HG03159 (cell line): Measurements from ENCODE around the gene CRAMP1.

Experiments
- ATAC-seq: cut with Tn5 transposase; IDR thresholded peaks from one replicate; pipeline ENCODE4 v1.9.1; 2021; ENCODE audit warnings: mild to moderate bottlenecking, moderate library complexity; ENCODE audit not compliant: unreplicated experiment

CRAMP1 gene

DNA sequence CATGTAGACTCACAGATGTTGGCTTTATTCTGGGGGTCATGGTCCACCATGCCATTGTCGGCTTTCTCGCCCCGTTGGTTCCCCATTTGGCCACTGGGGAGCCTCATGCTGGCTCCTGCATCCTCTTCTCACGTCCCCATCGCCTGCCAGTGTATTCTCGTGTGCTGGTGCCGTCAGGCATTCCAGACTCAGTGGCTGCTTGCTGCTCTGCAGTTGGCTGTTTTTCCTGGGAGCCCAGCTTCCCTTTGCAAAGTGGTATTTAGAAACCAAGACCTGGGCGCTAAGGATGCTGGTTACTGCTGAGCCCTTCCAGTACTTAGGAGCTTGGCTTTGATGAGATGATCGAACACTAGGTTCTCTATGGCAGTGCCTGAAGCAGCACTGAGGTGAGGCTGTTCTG lies 19.1 kb downstream of the CRAMP1 start:
- ATAC-seq: no peak

DNA sequence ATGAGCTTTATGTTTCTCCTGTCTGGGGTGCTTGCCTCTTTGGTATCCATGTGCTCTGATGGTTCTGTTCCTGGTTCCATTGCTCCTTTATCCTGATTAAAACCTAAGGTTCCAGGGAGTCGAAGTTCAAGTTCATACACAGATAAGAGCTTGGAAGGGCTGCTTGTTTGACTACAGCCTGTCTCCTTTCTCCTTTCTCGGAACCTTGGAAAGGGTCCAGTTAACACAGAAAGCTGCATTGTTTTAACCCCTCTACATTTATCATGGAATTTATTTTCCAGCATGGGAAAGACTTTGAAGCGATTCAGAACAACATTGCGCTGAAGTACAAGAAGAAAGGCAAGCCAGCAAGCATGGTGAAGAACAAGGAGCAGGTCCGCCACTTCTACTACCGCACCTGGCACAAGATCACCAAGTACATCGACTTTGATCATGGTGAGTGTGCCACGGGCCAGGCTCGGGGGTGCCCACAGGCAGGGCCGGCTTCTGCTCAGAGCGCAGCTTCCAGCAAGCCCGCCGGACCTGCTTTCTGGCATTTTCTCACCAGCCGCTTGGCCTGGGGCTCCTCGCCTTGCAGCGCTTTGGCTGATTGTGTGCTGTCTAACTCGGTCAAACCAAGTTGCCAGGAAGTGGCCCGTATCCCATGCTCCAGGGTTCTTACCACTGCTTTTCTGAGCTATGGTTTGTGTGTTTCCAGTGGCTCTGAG lies 19.9 kb downstream of the CRAMP1 start:
- no peak for ATAC-seq

DNA sequence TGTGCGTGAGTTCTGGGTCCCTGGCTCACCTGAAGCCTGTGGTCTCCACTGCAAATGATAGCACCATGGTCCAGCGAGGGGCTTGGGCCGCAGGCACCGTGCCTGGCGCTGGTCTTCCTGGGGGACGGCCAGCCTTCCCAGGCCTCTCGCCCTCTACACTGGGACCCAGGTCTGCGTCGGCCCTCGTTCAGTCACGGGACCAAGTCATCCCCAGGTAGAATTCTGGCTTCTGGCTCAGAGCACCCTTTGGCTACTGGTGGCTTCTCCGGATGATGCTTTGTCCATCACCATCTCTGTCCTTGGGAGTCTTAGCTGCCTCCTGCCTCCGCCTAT lies 20.4 kb downstream of the CRAMP1 start:
- ATAC-seq: no peak

DNA sequence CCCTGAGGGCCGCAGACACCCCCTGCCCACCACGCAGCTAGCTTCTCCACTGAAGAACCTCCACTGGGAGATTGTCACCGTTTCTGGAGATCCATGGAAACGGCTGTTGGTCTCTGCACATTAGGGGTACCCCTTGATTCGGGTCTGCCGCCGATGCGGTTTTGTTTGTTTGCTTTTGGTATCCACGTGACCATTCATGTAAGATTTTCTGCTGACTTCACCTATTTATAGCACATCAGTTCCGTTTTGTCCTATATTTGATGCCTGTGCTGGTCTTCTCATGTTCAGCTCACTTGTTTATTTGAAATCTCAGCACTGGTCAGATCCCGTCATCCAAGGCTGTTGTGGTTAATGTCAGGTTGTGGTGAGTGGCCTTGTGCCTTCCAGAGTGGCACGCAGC lies 21.1 kb downstream of the CRAMP1 start:
- ATAC-seq: no peak

DNA sequence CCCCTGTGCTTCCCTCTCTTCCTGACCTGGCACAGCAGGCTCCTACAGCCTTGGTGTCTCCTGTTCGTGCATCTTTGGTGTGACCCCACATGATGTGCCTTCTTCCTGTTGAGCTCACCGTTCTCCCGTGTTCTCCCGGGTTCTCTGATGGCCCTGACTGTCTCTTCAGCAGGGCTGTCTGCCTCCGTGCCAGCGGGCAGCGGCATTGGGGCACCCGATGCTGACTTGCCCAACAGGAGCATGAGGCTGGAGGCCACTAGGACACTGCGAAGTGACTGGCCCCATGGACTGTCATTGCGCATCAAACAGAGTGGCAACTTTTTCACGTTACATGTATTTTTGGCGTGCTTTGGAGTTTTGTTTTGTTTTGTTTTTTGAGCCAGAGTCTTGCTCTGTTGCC lies 22.4 kb downstream of the CRAMP1 start:
- no peak for ATAC-seq

DNA sequence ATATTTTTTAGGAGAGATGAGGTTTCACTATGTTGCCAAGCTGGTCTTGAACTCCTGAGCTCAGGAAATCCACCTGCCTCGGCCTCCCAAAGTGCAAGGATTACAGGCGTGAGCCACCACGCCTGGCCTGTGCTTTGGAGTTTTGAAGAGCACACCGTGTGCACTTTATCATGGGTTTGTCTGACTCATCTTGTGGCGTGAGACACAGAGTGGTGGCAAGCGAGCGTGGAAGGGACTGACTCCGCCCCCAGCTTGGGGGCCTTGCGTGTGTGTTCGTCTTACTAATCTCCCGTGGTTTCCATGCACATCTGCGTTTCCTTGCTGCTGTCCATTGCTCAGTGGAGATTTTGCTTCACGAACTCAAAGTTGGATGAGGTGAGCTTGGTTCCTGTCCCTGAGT lies 22.9 kb downstream of the CRAMP1 start:
- ATAC-seq: no peak

DNA sequence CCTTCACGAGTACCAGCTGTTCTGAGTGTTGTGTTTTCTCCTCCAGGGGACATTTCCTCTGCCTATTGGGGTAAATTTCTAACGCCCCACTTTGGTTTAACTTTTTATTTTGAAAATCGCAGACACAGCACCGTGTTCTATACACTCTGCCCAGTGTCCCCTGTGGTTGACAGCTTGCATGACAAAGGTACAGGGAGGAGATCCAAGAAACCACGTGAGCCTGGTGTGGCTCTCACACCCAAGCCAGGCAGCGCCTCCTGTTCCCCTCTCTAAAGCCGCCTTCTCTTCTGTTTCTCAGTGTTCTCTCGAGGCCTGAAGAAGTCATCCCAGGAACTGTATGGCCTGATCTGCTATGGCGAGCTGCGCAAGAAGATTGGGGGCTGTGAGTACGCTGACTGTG lies 25.4 kb downstream of the CRAMP1 start:
- ATAC-seq: no peak

DNA sequence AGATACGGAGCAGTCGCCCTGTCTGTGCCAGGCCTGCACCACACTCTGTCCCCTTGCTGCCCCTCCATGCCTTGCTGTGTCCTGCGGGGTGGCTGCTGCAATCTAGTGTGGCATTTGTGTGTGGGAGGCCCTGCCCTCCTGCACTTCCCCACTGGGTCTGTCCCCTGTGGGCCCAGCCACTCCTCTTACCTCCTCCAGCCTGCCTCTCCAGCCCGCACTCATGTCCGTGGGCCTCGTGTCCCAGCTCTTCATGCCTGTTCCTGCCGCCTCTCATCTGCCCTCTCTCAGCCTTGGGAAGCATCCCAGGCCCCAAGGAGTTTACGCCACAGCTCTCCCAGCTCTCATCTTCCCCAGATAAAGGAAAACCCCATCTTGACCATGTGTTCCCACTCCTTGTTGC lies 26.6 kb downstream of the CRAMP1 start:
- ATAC-seq: no peak

DNA sequence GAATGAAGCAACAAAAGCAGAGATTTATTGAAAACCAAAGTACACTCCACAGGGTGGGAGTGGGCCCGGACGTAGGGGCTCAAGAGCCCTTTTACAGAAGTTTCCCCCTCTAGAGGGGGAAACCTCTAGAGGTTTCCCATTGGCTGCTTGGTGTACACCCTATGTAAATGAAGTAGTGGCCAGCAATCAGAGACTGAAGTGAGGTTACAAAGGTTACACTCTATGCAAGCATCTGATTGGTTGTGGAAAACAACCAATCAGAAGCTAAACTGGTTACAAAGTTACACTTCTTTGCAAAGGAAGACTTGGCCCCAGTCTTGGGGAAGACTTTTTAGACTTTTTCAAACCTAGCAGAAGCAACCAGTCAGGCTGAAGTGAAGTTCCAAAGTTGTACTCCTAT lies 27.1 kb downstream of the CRAMP1 start:
- ATAC-seq: no peak

DNA sequence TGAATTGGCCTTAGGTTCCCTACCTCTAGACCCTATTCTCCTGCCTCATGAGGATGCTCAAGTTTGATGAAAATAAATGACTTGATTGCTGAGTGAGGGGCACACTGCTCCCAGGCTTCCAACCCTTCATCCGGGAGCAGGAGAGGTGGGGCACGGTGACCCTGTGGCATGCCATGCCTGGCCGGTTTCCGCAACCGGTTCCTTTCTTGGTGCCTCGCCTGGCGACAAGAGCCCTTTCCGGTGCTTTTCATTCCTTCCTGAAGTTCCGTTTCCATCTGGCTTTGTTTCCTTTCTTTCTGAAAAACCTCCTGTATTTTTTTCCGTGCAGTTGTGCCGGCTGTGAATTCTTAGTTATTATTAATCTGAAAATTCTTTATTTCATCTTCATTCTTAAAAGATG lies 27.7 kb downstream of the CRAMP1 start:
- ATAC-seq: no peak

DNA sequence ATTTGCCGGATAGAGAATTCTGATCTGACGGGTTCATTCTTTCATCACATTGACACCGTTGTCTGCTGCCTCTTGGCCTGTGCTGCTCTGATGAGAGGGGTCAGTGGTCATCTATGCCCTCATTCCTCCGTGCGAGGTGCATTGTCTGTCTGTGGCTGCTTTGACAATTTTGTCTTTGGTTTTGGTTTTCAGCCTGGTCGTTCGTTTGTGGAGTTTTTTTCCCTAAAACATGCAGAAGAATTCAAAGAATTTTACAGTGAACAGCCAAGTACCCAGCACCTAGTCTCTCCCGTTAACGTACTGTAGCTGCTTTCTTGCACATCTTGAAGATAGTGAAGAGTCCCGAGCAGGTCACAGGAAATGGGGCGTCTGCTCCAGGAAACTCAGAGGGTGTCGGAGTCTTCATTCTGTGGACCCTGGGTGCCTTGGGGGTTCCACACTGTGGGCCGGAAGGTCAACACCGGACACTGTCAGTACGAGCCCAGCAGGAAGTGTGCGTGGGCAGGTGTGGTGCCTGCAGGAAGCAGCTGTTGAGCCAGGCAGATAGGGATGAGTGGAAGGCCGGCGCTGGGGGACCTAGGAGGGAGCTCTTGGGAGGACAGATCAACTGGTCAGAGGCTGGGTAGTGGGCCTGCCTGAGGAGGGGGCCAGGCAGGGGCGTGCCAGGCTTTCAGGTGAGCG lies 28.2 kb downstream of the CRAMP1 start:
- no peak for ATAC-seq

DNA sequence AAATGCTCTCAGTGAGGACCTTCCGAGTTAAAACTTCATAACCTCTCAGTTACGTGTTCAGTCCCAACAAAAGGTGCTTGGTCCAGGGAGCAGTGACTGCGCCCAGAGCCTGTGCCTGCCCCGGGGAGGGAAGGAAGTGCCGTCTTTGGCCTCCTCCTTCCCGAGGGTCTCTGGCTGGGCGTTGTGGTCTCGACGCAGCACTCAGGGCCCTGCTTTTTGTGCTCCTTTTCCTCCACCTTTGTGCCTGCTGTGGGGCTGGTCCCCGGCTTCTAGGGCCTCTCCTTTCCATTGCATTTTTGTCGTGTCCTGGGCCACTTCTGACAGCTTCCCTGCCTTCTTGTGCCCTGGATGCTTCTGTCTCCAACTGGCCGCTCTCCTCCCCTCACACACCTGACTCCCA lies 29.1 kb downstream of the CRAMP1 start:
- no peak for ATAC-seq

DNA sequence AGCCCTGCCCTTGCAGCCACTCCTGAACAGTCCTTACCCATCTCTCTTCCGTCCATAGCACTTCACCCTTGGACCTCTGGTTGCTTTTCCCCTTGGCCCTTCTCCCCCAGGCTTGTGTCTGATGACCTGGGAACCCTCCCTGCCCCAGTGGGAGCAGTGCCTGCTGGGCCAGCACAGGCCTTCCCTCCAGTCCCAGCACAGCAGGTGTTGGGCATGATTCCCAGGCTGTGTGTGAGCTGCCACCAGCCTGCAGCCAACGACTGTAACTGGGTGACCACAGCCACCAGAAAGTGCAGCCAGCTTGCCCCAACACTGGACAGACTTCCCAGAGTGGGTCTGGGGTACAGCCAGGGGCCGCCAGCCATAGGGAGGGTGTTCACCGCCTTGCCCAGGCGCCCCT lies 30.0 kb downstream of the CRAMP1 start:
- no peak for ATAC-seq

DNA sequence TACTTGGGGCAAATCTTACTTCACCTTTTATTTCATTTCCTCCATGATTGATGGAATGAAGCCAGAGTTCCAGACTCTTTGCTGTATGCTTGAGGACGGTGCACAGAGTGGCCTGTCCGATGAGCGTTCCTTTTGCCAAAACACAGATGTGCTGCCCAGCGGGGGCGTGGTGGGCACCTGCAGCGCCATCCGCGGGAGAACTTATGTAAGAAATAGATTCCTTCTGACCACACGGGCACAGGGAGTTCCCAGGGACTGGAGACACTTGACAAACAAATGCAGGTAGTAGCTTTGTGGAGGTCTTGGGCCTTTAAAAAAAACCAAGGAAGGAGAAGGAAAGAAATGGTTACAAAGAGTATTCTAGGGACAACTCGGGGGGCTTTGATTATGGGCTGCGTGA lies 30.6 kb downstream of the CRAMP1 start:
- no peak for ATAC-seq

DNA sequence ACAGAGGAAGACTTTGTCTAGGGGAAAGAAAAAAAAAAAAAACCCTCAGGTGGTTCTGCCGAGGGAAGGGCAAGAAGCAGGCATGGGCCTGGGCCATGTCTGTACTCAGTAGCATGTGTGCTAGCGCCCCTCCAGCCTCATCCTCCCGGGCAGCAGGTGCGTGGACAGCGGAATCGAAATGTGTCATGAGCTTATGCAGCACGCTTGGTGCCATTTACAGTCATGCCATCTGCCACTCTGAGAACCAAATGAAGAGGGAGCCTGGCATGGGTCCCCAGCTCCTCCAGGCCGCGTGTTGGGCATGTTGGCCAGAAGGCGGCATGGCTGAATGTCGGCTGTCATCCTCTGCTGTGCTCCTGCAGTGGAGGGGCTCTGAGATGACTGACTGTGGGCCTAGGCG lies 31.4 kb downstream of the CRAMP1 start:
- ATAC-seq: no peak

DNA sequence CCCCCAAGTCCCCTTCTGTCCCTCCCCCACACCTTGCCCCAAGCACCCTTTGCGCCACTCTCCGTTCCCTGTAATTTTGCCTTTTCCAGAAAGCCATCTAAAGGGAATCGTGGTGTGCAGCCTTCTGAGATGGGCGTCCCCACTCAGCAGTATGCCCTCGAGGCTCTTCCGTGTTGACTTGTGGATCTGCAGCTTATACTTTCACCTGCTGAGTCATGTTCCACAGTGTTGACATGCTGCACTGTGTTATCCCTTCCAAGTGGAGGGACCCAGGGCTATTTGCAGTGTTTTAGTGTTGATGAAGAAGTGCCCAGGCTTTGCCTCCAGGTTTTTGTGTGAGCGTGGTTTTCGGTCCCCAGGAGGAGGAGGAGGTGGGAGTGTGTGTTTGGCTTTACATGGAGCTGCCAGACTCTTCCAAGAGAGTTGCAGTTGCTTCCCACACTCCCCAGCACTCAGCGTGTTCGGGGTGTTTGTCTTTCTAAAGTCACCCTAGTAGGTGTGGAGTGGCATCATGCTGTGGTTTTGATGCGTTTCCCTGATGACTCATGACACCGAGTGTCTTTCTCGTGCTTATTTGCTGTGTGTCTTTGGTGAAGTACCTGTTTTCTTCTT lies 33.9 kb downstream of the CRAMP1 start:
- ATAC-seq: no peak

DNA sequence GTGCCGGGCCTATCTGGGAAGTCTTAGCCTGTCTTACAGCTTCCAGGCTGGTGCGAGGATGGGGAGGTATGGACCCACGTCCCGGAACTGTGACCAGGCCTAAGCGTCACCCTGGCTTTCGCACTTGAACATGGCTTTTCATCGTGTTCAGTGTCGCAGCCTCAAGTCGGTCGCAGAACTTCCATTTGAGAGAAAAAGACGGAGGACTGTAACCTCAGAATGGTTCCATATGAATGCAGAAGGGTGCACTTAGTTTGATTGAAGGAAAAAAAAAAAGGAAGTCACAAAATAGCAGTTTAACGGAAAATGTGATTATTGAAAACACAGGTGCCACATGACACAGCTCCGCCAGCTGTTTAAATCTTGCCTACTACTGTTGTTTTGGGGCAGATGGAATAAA lies 35.7 kb downstream of the CRAMP1 start:
- no peak for ATAC-seq

DNA sequence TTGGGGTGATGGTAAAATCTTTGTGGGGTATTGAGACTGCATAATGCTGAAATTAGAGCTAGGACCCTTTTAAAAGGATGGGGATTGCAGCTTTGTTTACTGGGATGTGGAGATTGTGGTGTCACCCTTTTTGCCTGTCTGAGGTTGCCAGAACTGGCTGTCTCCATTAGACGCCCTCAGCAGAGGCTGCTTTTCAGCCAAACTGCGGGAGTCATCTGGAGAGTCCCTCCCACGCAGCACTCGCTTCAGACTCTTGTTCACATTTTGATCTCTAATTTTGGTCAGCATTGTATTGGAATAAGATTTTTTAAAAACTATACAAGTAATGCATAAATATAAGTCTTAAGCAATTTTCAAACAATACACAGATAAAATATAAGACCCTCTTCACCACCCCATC lies 38.0 kb downstream of the CRAMP1 start:
- no peak for ATAC-seq

DNA sequence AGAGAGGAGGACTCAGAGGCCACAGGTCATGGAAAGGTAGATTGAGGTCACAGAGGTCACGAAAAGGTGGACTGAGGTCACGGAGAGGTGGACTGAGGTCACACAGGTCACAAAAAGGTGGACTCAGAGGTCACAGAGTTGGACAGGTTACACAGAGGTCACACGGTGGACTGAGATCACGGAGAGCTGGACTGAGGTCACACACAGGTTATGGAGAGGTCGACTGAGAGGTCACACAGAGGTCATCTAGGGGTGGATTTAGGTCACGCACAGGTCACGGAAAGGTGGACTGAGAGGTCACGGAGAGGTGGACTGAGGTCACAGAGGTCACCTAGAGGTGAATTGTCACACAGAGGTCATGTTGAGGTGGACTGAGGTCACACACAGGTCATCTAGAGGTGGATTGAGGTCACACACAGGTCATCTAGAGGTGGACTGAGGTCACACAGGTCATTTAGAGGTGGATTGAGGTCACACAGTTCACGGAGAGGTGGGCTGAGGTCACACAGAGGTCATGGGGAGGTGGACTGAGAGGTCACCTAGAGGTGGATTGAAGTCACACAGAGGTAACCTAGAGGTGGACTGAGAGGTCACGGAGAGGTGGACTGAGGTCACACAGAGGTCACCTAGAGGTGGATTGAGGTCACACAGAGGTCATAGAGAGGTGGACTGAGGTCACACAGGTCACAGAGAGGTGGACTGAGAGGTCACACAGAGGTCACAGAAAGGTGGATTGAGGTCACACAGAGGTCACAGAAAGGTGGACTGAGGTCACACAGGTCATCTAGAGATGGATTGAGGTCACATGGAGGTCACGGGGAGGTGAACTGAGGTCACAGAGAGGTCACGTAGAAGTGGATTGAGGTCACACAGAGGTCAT lies 39.2 kb downstream of the CRAMP1 start:
- no peak for ATAC-seq

DNA sequence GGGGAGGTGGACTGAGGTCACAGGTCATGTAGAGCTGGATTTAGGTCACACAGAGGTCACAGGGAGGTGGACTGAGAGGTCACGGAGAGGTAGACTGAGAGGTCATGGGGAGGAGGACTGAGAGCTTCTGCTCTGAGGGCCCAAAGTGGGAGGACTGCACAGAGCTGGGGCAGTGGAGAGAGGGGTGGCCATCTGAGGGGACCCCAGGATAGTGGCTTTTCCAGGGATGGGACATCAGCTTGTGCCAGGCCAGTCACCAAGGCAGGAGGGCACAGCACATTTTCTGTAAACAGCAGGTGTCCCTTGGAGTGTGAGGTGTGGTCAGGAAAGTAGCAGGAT lies 39.8 kb downstream of the CRAMP1 start:
- no peak for ATAC-seq

DNA sequence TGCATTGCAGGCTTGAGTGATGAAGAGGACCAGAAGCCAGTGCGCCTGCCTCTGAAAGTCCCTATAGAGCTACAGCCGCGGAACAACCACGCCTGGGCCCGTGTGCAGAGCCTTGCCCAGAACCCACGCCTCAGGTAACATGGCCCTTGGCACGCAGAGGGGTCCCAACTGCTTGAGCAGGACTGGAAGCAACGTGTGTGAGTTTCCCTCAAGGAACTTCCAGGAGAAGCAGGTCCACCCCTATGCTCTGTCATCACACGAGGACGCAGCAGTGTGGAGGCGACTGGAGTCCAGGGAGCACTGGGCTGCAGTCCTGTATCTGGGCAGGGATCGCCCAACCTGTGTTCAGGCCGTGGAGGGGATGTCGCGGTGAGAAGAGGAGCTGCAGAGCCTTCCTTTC lies 40.9 kb downstream of the CRAMP1 start:
- ATAC-seq: no peak
